Ovary (tissue), 9 donors: ENCODE results near the gene BMF. TPM values are rescaled to one million over a fixed set of nuclear protein-coding genes. Genes with fewer than 3 reads are reported as not detected.

Source experiments
- DNase-seq, 5 donors: peaks; one replicate each; pipeline ENCODE4 v3.0.0-alpha.2; 2019 to 2020
- H3K27ac ChIP-seq, 2 donors: fragments of 200-600 bp; one replicate each; pipeline versions ENCODE4 v1.5.1 to v1.8.0; 2019 to 2022
- H3K27me3 ChIP-seq: fragments of 200-600 bp; one replicate; pipeline ENCODE4 v1.8.0; 2022
- H3K36me3 ChIP-seq: fragments of 200-600 bp; sonication (generic); one replicate; pipeline ENCODE4 v1.5.1; 2019
- H3K4me1 ChIP-seq: one replicate; pipeline ENCODE4 v1.8.1; 2013; ENCODE audit warnings: mild to moderate bottlenecking, moderate library complexity; ENCODE audit not compliant: insufficient read depth
- H3K4me3 ChIP-seq: fragments of 200-600 bp; sonication (generic); one replicate; pipeline ENCODE4 v1.5.1; 2017
- H3K9me3 ChIP-seq, 2 donors: fragments of 200-600 bp in 1 of 2; sonication (generic) in 1 of 2; one replicate each; pipeline versions ENCODE4 v1.5.1 to v1.8.1; 2013 to 2019; ENCODE audit warnings: mild to moderate bottlenecking in 1 of 2, moderate library complexity in 1 of 2
- EP300 ChIP-seq: sonication (generic); formaldehyde crosslinking; IDR thresholded peaks from one replicate; pipeline ENCODE4 v1.6.1; 2017; ENCODE audit warnings: antibody characterized with exemption
- POLR2A ChIP-seq: fragments of 450-650 bp; IDR thresholded peaks from one replicate; pipeline ENCODE4 v1.6.1; 2017; ENCODE audit warnings: antibody characterized with exemption, mild to moderate bottlenecking, moderate library complexity
- WGBS, 3 donors: extraction: QIAGEN DNeasy Blood & Tissue Kit in 1 of 3; methylation state at CpG; one replicate each; pipeline versions ENCODE4 v1.1.5 to v1.1.7; 2013 to 2017; 5-methylcytosine and 5-hydroxymethylcytosine counted together
- intact Hi-C, 4 donors: fragments of 100-400 bp; cut with DNase I; formaldehyde crosslinking; loops; one replicate each; pipeline versions ENCODE4 v1.11.0 to v1.15.1; 2022 to 2023
- polyA plus RNA-seq, 2 donors: library from polyadenylated mRNA; stranded (reverse); fragments of 200-250 nt in 1 of 2; fragments of 350-450 nt in 1 of 2; fragmentation: Illumina TruSeq in 1 of 2; extraction: RNeasy Lipid Tissue Mini Kit (QIAGEN cat#74804) in 1 of 2; gene quantifications; one replicate each; pipeline ENCODE4 v1.2.3, GENCODE V29; 2013 to 2014
- total RNA-seq, 7 donors: library from RNA; depleted of rRNA in 2 of 7; stranded (reverse); fragments of >200 nt in 2 of 7; fragmentation: NEBNext Ultra II Directional in 3 of 7; extraction: Animal tissue kit (Norgen Biotek cat#: 25700) in 3 of 7; gene quantifications; one replicate each; pipeline versions ENCODE4 v1.1.0 to v1.2.4, GENCODE V29; 2016 to 2023
- TF ChIP-seq, protein P1 (sequence below), 3 donors: fragments of 450-650 bp in 2 of 3; fragments of 200-600 bp in 1 of 3; IDR thresholded peaks; one replicate each; pipeline versions ENCODE4 v1.5.1 to v1.8.0; 2016 to 2022; ENCODE audit warnings: antibody characterized with exemption in 3 of 3, mild to moderate bottlenecking in 1 of 3
- donor health status: DM: no; HTN: no; CAD: no; lungs with moderate emphysema.
- donor health status: DM: no; HTN: no; CAD: no.
- donor health status: Bipolar disorder and iron deficiency.
- donor health status: DM: yes; HTN: yes; CAD: no.
- donor health status: DM: no; HTN: no; CAD: no.
- donor health status: DM: yes; HTN: yes; CAD: no.

BMF gene
- total and polyA plus RNA-seq, 9 donors: 5.7 to 26.5 (median 17.2) TPM

DNA sequence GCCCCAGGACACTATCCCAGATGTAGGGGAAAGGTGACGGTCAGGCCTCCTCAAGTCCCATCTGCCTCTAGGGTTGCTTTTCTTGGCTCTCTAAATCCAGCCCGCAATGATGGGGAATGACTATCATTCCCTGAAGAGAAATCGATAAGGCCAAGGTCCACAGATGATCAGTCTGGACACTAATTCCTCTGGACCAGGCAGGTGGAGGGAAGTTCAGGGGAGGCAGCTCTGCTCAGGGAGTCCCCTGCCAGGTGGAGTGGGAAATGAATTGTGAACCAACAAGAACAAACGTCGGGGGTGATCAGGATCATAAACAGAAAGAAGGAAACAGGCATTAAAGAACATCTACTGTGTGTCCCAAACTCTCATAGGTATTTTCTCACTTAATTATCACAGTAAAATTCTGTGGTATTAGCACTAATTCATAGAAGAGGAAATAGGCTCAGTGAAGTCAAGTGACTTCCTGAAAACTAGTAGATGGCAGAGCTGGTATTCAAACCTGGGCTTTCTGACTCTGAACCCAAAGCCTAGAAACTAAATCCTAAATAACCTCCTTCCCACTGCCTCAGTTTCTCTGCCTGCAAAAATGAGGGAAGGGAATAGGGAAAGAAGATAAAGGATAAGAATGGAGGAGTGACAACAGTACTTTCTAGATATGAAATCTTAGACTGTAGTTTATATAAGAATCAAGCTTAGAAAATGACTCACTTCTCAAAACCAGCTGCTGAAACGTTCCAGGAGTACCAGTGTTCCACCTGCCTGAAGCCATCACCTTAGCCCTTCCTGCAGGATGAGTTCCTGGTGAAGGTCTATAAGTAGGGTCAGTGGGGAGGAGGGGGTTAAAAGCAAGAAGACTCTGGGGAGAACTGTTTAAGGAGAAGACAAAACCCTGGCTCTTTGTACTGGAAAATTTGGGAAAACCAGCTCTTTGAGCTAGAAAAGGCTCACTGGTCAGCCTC, 7.5 kb downstream of the BMF start:
- Histone ChIP-seq H3K4me3 (no peak overlapping the region), H3K9me3 (no peaks in the 10 kb centered on the region), H3K27me3 (no peaks in the 10 kb centered on the region), H3K4me1 (peaks cover 53% of the 10 kb centered on the region), H3K27ac (peak overlapping the region; percentile 28 to 93), H3K36me3 (no peaks in the 10 kb centered on the region)
- TF ChIP-seq EP300 (no peak), POLR2A (no peak)
- TF ChIP-seq, protein P1, sequence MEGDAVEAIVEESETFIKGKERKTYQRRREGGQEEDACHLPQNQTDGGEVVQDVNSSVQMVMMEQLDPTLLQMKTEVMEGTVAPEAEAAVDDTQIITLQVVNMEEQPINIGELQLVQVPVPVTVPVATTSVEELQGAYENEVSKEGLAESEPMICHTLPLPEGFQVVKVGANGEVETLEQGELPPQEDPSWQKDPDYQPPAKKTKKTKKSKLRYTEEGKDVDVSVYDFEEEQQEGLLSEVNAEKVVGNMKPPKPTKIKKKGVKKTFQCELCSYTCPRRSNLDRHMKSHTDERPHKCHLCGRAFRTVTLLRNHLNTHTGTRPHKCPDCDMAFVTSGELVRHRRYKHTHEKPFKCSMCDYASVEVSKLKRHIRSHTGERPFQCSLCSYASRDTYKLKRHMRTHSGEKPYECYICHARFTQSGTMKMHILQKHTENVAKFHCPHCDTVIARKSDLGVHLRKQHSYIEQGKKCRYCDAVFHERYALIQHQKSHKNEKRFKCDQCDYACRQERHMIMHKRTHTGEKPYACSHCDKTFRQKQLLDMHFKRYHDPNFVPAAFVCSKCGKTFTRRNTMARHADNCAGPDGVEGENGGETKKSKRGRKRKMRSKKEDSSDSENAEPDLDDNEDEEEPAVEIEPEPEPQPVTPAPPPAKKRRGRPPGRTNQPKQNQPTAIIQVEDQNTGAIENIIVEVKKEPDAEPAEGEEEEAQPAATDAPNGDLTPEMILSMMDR (IDR thresholded peaks at IDR 0.05): no peak
- DNase-seq: no peak
- intact Hi-C loops: loop anchor here in 1 of 4 donors (10.0 kb wide), 2 partner anchors 46 to 244 kb away; partner anchors contain the start of gene CCDC9B
- WGBS, 3 donors: 82% methylated on average over 6 of the region's 6 CpGs

GRCh38 chr15:40100123-40100946, 8.3 kb downstream of the BMF start:
- no peak overlapping the region for H3K4me3 ChIP-seq
- peaks cover 52% of the 10 kb centered on the region for H3K4me1 ChIP-seq
- DNase-seq: no peak
- no peaks in the 10 kb centered on the region for H3K9me3 ChIP-seq
- no peaks in the 10 kb centered on the region for H3K27me3 ChIP-seq
- WGBS, 3 donors: 83 to 86% (median 84%) methylated on average over 13 of the region's 13 CpGs
- no peaks in the 10 kb centered on the region for H3K36me3 ChIP-seq
- TF ChIP-seq EP300 (no peak), POLR2A (no peak)
- TF ChIP-seq, protein P1 (IDR thresholded peaks at IDR 0.05): no peak
- peak overlapping the region; percentile 48 to 93 for H3K27ac ChIP-seq
- intact Hi-C loops: loop anchor here in 1 of 4 donors (10.0 kb wide), 2 partner anchors 46 to 244 kb away; partner anchors contain the start of gene CCDC9B

GRCh38 chr15:40098489-40099261, 10.0 kb downstream of the BMF start:
- H3K9me3 ChIP-seq: no peaks in the 10 kb centered on the region
- WGBS, 3 donors: 4 to 6% (median 5%) methylated on average over 12 of the region's 12 CpGs
- H3K4me3 ChIP-seq: no peak overlapping the region
- intact Hi-C loops: loop anchor here in 1 of 4 donors (5.0 kb wide), 1 partner anchor 46 kb away; no protein-coding TSS in a partner anchor
- no peaks in the 10 kb centered on the region for H3K36me3 ChIP-seq
- H3K27ac ChIP-seq: peak overlapping the region; percentile 85 to 93
- DNase-seq: peak; percentile 78 to 83 (median 79)
- TF ChIP-seq, protein P1 (IDR thresholded peaks at IDR 0.05): no peak
- TF ChIP-seq EP300: no peak
- no peak for TF ChIP-seq POLR2A
- no peaks in the 10 kb centered on the region for H3K27me3 ChIP-seq
- peaks cover 55% of the 10 kb centered on the region for H3K4me1 ChIP-seq
